SK-MEL-5 (cell line): ENCODE data around the gene TMEM222. TPM values are rescaled to one million over a fixed set of nuclear protein-coding genes. Genes with fewer than 3 reads are reported as not detected.
A peak's percentile ranks its signal among the peaks of the same experiment; 100 is the strongest.

Source experiments
- DNase-seq: peaks from one replicate; pipeline ENCODE4 v3.0.0-alpha.2; 2016; ENCODE audit warnings: low read depth, low spot score
- in situ Hi-C: cut with HindIII; loops from 2 replicates; pipeline ENCODE4 v1.10.0; 2016; ENCODE audit warnings: low sequenced_read_pairs, high pct_unique_total_duplicates, low pct_unique_long_range_greater_than_20kb
- total RNA-seq: library from RNA; depleted of rRNA; stranded (reverse); fragments of >200 nt; shearing (Covaris generic); gene quantifications from 2 replicates; pipeline ENCODE4 v1.2.3, GENCODE V29; 2014

TMEM222 gene
- total RNA-seq, 1 experiment from 2014 or later: 38.0 TPM

GRCh38 chr1:27301582-27302199 lies 20.3 kb upstream of the TMEM222 start:
- DNase-seq: no peak
- in situ Hi-C loops: no loop called here

GRCh38 chr1:27302612-27303011 lies 19.4 kb upstream of the TMEM222 start:
- DNase-seq: no peak
- in situ Hi-C loops: no loop called here

- no peak for DNase-seq
- in situ Hi-C loops: no loop called here
Measured at GRCh38 chr1:27303509-27303908, 18.5 kb upstream of the TMEM222 start.

- no peak for DNase-seq
- in situ Hi-C loops: no loop called here
Measured at GRCh38 chr1:27306071-27306470, 15.9 kb upstream of the TMEM222 start.

GRCh38 chr1:27306892-27307761 lies 14.8 kb upstream of the TMEM222 start:
- DNase-seq: peak; percentile 43
- in situ Hi-C loops: no loop called here

- in situ Hi-C loops: no loop called here
- DNase-seq: no peak
Measured at GRCh38 chr1:27307874-27308598, 13.9 kb upstream of the TMEM222 start.

GRCh38 chr1:27314169-27314568 lies 7.8 kb upstream of the TMEM222 start:
- in situ Hi-C loops: no loop called here
- no peak for DNase-seq

GRCh38 chr1:27314737-27315136 lies 7.2 kb upstream of the TMEM222 start:
- DNase-seq: no peak
- in situ Hi-C loops: no loop called here

GRCh38 chr1:27316860-27317259 lies 5.1 kb upstream of the TMEM222 start:
- no peak for DNase-seq
- in situ Hi-C loops: no loop called here

GRCh38 chr1:27318136-27318535 lies 3.8 kb upstream of the TMEM222 start:
- no peak for DNase-seq
- in situ Hi-C loops: no loop called here

- in situ Hi-C loops: no loop called here
- DNase-seq: no peak
Measured at GRCh38 chr1:27318596-27318995, 3.4 kb upstream of the TMEM222 start.

- DNase-seq: no peak
- in situ Hi-C loops: no loop called here
Measured at GRCh38 chr1:27322569-27323240, 742 bp downstream of the TMEM222 start.

- no peak for DNase-seq
- in situ Hi-C loops: no loop called here
Measured at GRCh38 chr1:27325286-27325685, 3.3 kb downstream of the TMEM222 start.

- no peak for DNase-seq
- in situ Hi-C loops: no loop called here
Measured at GRCh38 chr1:27327964-27328363, 6.0 kb downstream of the TMEM222 start.

- no peak for DNase-seq
- in situ Hi-C loops: no loop called here
Measured at GRCh38 chr1:27330786-27331185, 8.8 kb downstream of the TMEM222 start.

- in situ Hi-C loops: no loop called here
- DNase-seq: no peak
Measured at GRCh38 chr1:27331426-27331825, 9.5 kb downstream of the TMEM222 start.

- in situ Hi-C loops: no loop called here
- DNase-seq: no peak
Measured at GRCh38 chr1:27331922-27332321, 10.0 kb downstream of the TMEM222 start.
